Measurements from ENCODE around the gene EIF1.

- no peak for TF ChIP-seq CTCF (IDR thresholded peaks at IDR 0.05 in 4 of 5, conservative IDR thresholded peaks at IDR 0.05 in 1 of 5)
- TF ChIP-seq POLR2A (IDR thresholded peaks at IDR 0.05), result no peak
These were observed 37.7 kb upstream of the EIF1 start for GRCh38 chr17:41650794-41651624.

Data from gastrocnemius medialis (tissue), 4 donors.